Measurements from ENCODE around the gene ADM5.

- no peak for TF ChIP-seq POLR2A (IDR thresholded peaks at IDR 0.05; ENCODE audit: low read length)
- TF ChIP-seq CTCF (IDR thresholded peaks at IDR 0.05): no peak
- TF ChIP-seq SREBF2 (IDR thresholded peaks at IDR 0.05): no peak
- TF ChIP-seq KDM1A (IDR thresholded peaks at IDR 0.05; ENCODE audit: low read depth): no peak
These were observed 23.0 kb downstream of the ADM5 start for GRCh38 chr19:49712397-49712859.
